ENCODE measurements around the gene FRMD4A.

DNA sequence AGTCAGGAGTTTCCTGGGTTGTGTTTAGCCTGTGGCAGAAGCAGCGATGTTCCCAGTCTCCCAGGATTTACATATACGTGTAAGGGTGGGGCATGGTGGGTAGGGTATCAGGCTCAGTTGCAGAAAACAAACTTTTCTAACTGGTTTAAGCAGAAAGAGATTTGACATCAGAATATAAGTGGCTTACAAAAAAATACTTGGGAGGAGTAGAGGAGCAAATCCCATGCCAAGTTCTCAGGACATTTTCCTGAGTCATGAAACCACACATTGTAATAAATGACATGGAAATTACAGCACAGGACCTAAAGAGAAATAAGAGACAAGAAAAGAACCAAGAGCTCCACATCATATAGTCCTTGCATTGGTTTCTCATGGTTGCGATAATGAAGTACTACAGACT is 26.2 kb upstream of the FRMD4A start:
- TF ChIP-seq, protein P1, sequence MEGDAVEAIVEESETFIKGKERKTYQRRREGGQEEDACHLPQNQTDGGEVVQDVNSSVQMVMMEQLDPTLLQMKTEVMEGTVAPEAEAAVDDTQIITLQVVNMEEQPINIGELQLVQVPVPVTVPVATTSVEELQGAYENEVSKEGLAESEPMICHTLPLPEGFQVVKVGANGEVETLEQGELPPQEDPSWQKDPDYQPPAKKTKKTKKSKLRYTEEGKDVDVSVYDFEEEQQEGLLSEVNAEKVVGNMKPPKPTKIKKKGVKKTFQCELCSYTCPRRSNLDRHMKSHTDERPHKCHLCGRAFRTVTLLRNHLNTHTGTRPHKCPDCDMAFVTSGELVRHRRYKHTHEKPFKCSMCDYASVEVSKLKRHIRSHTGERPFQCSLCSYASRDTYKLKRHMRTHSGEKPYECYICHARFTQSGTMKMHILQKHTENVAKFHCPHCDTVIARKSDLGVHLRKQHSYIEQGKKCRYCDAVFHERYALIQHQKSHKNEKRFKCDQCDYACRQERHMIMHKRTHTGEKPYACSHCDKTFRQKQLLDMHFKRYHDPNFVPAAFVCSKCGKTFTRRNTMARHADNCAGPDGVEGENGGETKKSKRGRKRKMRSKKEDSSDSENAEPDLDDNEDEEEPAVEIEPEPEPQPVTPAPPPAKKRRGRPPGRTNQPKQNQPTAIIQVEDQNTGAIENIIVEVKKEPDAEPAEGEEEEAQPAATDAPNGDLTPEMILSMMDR (IDR thresholded peaks at IDR 0.05 in 4 of 5, conservative IDR thresholded peaks at IDR 0.05 in 1 of 5): no peak
- TF ChIP-seq POLR2A (IDR thresholded peaks at IDR 0.05): no peak
